GM21526 (cell line): ENCODE results near the gene MIB1.
A peak's percentile ranks its signal among the peaks of the same experiment; 100 is the strongest.

Source experiments
- ATAC-seq: cut with Tn5 transposase; IDR thresholded peaks from one replicate; pipeline ENCODE4 v1.9.1; 2021; ENCODE audit warnings: moderate library complexity; ENCODE audit not compliant: unreplicated experiment, low FRiP score

Gene MIB1

DNA sequence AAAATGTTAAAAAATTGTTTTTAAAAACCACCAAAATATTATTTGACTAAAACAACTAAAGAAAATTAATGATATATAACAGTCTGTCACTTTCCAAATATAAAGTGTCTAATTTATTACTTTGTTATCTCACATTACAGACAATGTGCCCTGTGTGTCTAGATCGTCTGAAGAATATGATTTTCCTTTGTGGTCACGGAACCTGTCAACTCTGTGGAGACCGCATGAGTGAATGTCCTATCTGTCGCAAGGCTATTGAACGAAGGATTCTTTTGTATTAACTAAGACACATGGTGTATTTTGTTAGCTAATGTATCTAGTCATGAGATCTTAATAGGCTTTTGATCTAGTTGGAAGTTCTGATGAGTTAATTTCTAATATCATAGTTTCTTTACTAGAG is 123.8 kb downstream of the MIB1 start:
- no peak for ATAC-seq

DNA sequence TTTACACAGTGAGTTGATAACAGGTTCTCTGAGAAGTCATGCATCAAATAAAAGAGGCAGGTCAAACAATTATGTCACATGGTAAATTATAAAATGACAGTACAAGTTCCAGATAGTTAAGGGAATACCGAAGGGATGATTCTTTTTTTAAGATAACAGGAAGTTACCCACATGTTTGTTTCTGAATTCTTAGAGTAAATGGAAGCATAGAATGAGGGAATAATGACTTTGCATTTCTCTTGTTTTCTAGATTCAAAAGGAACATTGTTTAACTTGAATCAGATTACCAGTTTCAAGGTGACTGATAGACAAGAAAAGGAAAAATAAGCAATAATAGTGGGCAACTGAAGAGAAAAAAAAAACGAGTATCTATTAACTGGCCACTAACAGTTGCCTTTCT is 124.5 kb downstream of the MIB1 start:
- ATAC-seq = no peak

DNA sequence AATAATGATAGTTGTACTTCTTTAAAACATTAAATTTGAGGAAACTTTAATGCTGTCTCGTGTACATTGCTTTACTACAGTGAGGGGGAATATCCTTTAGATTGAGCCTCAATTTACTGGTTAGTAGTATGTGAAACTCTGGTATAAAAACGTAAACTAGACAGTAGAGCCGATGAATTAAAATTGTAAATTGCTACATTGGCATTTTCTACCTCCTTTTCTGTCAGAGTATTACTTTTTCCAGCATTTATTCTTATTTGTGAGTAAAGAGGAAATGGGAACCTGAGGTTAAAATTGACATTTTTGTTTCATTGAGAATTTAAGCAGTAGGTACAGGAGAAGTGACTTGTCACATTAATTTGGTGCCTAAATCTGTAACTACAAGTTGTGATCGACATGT is 128.2 kb downstream of the MIB1 start:
- no peak for ATAC-seq

DNA sequence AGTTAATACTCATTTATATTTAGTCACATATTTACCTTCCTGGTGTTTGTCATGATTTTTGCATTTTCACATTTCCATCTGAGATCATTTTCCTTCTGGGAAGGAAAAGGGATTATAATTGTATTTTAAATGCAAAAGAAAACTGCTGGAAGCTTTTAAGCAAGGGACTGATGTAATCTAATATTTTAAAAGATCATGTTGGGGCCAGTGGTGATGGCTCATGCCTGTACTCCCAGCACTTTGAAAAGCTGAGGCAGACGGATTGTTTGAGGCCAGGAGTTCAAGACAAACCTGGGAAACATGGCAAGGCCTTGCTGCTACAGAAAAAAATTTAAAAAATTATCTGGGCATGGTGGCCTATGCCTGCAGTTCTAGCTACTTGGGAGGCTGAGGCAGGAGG is 149.0 kb downstream of the MIB1 start:
- no peak for ATAC-seq

DNA sequence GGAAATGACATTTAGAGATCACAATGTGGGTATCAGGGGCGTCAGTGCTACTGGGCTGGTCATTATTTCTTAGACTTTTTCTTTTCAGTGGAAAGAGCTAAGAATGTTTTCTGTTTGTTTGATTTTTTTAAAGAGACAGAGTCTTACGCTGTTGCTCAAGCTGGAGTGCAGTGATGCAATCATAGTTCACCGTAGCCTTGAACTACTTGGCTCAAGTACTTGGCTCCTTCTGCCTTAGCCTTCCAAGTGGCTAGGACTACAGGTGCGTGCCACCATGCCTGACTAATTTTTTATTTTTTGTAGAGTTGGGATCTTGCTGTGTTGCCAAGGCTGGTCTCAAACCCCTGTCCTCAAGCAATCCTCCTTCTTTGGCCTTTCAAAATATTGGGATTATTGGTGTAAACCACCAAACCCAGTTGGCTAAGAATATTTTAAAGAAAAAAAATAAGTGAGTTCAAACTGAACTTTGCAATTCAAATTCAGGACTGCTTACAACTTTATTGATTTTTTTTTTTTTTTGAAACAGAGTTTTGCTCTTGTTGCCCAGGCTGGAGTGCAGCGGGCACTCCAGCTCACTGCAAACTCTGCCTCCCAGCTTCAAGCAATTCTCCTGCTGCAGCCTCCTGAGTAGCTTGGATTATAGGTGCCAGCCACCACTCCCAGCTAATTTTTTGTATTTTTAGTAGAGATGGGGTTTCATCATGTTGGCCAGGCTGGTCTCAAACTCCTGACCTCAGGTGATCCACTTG is 154.2 kb downstream of the MIB1 start:
- ATAC-seq = no peak

DNA sequence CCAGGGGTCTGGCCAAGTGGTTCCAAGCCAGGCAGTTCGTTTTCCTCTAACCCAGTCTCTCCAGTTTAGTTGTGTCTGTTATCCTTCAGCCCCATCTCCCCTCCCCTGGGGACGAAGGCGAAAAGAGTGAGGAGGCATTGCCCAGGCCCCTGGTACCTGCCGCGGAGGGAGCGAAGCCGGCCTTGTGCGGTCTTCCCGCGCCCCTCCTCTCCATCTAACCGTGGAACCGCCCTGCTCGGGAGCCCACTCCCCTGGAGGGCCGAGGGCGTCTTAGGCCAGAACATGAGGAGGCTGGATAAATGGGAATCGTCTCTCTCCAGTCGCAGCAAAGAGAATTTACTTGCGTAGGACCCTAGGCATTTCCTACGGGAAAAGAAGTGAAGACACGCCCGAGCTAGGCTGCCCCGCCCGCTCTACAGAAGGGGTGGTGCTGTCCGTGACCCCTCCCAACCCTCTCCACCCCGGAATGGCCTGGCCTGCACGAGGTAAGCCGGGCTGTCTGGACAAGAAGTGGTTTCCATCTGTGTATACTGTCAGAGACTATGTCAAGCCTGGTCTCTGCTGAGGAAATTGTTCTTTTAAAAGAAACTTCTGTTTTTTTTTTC is 156.2 kb downstream of the MIB1 start:
- ATAC-seq = no peak

DNA sequence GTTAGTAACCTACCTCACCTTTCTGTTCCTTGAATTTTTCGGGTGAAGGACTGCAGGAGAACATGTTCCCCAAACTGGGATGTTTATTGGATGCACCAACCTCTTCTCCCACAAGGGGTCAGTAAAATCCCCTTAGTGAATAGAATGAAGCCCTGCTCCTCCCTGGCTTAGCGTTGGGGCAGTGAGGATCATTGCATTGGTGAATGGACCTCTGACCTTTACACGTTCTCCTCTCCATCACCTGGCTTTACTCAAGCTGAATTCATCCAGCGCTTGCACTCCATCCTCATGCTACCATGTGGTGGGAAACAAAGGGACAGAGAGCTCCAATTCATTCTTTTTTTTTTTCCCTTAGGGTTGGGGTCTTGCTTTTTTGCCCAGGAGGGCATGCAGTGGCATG is 157.2 kb downstream of the MIB1 start:
- ATAC-seq = peak; percentile 74

DNA sequence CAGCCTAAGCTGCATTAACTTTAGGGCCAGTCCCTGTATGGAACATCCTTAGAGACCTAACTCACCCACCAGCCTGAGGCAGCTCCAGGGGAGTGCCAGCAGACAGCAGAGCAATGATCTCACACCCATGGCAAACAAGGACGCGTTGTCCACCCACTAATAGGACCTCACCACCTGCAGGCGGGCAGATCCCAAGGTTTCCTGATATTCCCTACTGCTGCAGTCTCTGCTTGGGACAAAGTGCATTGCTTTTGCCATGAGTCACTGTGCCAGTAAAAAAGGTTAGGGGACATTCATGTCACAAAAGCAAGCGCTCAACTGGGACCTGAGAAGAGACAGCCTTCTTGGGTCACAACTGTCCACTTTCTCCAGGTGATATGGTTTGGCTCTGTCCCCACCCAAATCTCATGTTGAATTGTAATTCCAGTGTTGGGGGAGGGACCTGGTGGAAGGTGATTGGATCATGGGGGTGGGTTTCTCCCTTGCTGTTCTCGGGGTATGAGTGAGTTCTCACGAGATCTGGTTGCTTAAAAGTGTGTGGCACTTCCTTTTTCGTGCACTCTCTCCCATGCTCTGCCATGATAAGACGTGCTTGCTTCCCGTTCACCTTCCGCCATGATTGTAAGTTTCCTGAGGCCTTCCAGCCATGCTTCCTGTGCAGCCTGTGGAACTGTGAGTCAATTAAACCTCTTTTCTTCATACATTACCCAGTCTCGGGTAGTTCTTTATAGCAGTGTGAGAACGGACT is 160.2 kb downstream of the MIB1 start:
- no peak for ATAC-seq

DNA sequence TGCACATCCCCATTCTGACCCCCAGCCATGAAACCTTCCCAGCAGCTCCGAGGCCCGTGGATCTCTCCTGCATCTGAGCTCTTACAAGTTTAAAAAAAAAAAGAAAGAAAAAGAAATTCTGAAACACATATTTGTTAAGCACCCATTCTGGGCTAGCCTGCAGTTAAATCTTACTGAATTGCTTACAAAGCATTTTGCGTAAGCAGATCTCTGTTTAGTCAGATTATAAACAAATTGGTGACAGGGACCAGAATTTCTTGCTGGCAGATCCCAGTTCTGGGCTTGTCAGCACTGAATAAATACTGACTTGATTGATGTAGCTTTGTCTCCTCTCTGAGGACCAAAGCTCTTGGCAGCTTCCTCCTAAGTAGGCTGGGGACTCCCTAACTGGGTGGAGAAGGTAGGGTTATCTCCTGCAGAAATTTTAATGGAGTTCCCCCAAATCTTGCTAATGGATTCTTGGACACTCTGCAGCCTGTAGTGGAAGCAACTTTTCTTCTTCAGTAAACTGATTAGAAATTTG is 160.9 kb downstream of the MIB1 start:
- ATAC-seq = no peak

DNA sequence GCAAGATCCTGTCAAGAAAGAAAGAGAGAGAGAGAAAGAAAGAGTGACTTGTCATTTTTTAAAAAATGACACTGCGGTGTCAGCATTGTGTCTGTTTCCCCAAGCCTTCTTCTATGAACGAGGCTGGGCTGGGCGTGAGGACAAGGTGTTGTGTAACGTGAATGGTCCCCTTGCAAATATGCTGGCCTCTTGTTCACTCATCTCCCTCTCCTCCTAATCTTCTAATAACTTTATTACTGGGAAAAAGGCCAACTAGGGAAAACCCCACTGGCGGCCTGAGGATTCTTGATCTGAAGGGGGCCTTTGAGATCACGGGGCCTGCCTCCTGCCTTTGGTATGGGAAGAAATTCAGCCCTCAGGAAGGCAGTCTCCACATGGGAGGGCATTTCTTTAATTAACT is 163.1 kb downstream of the MIB1 start:
- ATAC-seq = no peak

DNA sequence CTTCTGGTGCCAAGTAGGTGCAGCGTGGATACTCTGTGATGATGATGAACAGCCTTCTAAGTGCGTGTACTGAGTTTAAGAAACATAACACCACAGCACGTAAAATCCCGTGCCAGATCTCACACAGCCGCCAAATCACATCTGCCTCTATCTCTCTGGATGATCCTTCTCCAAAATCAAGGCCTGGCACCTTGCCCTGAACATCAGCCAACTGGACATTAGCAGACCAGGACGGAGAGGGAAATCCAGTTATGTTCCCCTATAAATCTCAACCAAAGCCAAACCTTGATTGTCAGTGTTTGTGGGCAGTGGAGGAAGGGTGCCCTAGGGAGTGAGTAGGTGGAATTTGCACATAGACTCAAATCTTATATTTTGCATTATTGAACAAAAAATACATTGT is 164.3 kb downstream of the MIB1 start:
- no peak for ATAC-seq

DNA sequence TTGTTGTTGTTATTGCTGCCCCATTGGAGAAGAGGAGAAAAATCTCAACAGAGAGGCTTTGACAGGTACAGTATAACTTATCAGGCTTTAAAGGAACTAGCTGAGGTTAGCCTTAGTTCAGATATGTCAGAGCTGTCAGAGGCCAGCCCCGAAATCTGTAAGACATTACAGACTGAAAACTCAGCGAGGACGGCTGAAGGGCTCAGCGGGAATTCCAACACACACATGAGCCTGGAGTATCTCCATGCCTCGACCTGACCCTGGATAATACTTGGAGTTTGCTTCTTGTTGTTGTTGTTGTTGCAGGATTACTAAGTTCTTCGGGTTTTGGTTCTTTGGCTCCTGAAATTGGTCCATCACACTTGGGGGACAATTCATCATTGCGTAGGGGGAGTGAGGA is 166.9 kb downstream of the MIB1 start:
- ATAC-seq = no peak

DNA sequence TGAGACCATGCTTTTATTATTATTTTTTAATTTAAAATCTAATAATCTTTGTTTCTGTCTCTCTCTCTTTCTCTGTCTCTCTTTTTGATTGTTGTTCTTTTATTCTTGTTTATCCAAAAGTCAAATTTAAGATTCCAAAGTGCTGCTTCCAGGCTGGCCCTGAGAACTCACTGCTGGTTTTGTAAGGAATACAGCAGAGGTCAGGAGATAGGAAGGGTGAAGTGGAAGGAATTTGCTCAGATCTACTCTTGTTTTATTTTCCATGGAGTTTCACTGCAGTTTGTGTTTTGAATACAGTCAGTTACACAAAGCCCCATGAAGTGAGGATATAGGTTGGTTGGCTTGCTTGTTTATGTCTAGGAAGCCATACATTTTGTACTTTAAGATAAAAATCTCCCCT is 168.1 kb downstream of the MIB1 start:
- no peak for ATAC-seq

DNA sequence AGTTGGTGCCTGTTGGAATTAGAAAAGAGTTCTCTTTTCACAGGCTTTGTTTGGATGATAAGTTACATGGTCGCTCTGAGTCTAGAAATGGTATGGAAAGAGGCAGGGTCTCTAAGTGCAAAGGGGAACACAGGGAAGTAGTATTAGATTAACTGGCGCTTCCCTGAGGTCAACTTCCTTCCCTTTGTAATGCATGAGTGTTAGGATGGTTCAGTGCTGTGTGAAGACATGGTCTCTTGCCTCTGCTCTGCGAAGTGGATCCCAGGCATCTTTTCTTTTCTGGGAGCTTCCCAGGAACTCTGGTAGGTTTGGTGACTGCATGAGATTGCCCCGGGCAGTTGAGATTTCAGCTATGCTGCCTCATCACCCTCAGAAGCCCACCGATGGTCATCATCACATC is 170.3 kb downstream of the MIB1 start:
- no peak for ATAC-seq

DNA sequence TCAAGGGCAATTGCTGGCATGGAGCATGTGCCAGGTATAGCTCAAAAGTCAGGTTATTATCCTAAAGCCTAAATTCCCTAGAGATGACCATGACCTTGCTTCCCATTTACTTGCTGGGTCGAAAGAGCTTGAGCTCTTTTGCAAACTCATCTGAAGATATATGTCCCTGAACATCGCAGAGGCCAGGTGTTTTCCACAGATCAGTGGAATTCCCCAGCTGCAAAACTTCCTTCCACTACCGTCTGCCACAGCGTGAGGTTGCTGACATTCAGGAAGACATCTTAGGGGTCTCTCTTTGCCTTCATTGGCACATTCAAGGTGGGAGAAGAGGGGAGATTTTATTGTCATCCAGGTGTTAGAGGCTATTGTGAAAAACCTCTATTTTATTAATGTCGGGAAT is 171.0 kb downstream of the MIB1 start:
- ATAC-seq = no peak

DNA sequence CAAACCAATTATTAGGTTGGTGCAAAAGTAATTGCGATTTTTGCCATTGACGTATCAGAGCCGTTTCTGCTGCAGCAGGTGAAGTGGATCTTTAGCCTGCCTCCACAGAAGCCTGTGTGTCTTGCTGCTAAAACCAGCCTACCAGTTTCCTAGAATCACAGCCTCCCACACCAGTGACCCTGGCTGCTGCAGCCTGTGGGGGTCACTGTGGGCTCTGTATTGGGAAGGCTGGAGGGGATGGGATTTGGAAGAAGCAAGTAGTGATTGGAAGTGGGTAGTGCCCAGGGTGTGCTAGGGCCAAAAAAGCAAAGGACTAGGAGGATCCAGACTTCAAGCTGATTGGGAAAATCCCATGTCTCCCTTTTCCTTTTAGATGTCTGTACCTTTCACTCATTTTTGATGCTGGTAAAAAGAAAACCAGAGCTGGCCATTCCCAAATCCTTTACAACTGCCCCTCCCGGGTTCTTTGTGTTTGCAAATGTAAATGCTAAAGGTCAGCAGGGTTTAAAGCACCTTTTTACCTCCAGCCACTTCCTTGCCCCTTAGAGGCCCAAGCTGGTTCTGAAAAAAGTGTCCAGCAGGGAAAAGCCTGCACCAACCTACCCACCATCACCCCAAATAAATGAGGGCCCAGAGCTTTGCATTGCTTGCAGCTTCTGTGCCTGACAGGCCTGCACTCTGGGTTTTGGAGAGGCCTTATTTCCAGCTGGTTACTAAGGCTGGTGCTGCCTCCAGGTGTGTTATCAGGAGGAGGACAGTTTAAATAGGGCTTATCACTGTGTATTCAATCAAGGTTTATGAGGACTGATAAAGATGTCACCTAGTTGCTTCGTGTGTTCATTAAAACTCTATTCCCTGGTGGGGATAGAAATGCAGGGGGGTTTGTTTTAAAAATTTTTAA is 172.0 kb downstream of the MIB1 start:
- ATAC-seq = no peak

DNA sequence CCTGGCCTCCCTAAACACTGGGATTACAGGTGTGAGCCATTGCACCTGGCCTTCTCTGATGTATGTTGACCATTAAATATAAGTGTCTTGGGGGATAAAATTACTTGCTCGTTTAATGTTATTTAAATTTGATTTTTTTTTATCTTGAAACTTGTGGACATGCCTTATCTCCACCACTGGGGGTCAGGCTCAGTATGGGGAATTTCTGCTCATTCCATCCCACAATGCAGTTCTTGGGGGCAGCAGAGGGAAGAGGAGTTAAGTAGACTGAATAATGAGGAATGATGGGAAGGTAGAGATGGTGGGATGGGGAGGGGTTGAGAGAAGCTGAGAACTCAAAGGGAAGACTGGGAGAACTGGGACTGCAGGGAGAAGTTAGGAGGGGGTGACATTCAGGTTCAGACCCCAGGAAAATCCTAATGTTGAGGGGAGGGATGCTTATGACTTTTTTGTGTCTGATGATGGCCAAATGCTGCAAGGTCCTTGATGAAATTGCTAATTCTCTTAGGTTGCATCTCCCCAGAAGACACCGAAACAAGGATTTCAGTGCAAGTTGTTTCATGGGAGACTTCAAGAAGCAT is 174.2 kb downstream of the MIB1 start:
- no peak for ATAC-seq

DNA sequence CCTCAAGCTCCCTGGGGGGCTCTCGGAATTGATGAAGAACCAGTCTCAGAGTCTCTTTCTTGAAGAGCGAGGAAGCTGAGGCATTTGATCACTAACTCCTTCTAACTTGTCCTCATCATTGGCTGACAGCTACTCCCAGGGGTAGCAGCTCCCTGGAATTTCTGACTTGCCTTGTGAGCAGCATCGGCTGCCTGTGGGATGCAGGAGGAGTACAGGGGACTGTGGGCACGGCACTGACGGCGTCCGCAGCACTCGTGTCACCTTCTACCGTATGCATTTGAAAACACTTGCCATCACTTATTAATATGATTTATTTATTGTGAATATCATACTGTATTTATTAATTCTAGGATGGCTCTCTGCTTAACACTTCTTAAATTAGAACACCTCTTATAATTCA is 175.0 kb downstream of the MIB1 start:
- ATAC-seq = no peak

DNA sequence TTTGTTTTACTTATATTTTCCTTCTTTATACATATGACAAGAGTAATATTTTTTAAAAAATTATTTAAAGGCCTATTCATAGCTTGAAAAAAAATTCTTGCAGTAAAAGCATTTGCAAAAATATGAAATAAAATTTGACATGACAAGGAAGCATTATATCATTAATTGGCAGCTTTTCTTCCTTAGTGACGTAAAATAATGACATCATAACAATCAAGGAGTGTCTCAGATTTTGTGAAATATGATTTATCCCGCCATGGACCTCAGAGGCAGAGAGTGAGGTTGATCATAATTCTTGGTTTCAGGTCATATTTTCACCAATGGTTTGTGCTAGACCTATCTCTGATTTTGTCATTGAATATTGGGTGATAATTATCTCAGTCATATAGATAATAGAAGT is 176.0 kb downstream of the MIB1 start:
- ATAC-seq = no peak

DNA sequence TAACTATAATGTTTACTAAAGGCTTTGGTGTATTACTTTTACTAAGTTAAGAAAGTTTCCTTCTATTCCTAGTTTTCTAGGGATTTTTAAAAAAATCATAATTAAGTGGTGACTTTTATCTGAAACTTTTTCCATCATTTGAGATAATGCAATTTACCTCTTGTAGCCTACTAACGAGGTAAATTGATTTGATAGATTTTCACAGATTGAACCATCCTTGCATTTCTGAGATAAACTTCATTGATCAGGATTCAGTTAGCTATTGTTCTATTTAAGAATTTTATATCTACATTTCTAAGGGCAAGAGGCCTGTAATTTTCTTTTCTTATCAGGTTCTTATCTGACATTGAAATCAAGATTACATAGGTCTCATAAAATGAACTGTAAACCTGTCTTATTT is 178.1 kb downstream of the MIB1 start:
- no peak for ATAC-seq
